ENCODE data around the gene STAU1. TPM values are rescaled to one million over a fixed set of nuclear protein-coding genes. Genes with fewer than 3 reads are reported as not detected.
"Not testable (repeated sequence)": the region's sequence is repeated elsewhere in the genome, so short reads cannot be mapped to it uniquely, and the experiment has no call there.

Gene STAU1
- total RNA-seq, 1 donor from 2014 or later, result 73.5 TPM

- no peak for TF ChIP-seq CTCF (IDR thresholded peaks at IDR 0.05)
- Histone ChIP-seq H3K4me3 (no peak overlapping the region), H3K27ac (no peak overlapping the region), H3K4me1 (peaks cover 8% of the 10 kb centered on the region), H3K27me3 (ENCODE audit: low read depth) (no peaks in the 10 kb centered on the region), H3K9me3 (no peaks in the 10 kb centered on the region), H3K36me3 (peaks cover 67% of the 10 kb centered on the region)
- ATAC-seq (no peak), DNase-seq (no peak)
- intact Hi-C loops (cut with DNase I), result no loop called here
These were observed 84.3 kb downstream of the STAU1 start for GRCh38 chr20:49103647-49104364.

GRCh38 chr20:49103019-49103418 is 85.1 kb downstream of the STAU1 start:
- H3K9me3 ChIP-seq, result no peaks in the 10 kb centered on the region
- intact Hi-C loops (cut with DNase I), result no loop called here
- peaks cover 74% of the 10 kb centered on the region for H3K36me3 ChIP-seq
- DNase-seq, result no peak
- no peak for TF ChIP-seq CTCF (IDR thresholded peaks at IDR 0.05)
- peaks cover 8% of the 10 kb centered on the region for H3K4me1 ChIP-seq
- no peak overlapping the region for H3K27ac ChIP-seq
- no peak for ATAC-seq
- no peaks in the 10 kb centered on the region for H3K27me3 ChIP-seq (ENCODE audit: low read depth)
- no peak overlapping the region for H3K4me3 ChIP-seq

- Histone ChIP-seq H3K9me3 (no peaks in the 10 kb centered on the region), H3K4me3 (no peak overlapping the region), H3K27ac (no peak overlapping the region), H3K27me3 (ENCODE audit: low read depth) (no peaks in the 10 kb centered on the region), H3K4me1 (peaks cover 8% of the 10 kb centered on the region), H3K36me3 (peaks cover 92% of the 10 kb centered on the region)
- ATAC-seq (no peak), DNase-seq (no peak)
- intact Hi-C loops (cut with DNase I), result no loop called here
- TF ChIP-seq CTCF (IDR thresholded peaks at IDR 0.05), result no peak
These were observed 87.2 kb downstream of the STAU1 start for GRCh38 chr20:49100972-49101371.

GRCh38 chr20:49100292-49100691 is 87.8 kb downstream of the STAU1 start:
- H3K27me3 ChIP-seq (ENCODE audit: low read depth); H3K9me3 ChIP-seq; H3K4me1 ChIP-seq; H3K27ac ChIP-seq; ATAC-seq; intact Hi-C loops (cut with DNase I); H3K4me3 ChIP-seq; DNase-seq: not testable (repeated sequence)
- H3K36me3 ChIP-seq, result peaks cover 93% of the 10 kb centered on the region

GRCh38 chr20:49099011-49099410 is 89.1 kb downstream of the STAU1 start:
- DNase-seq, result no peak
- intact Hi-C loops (cut with DNase I), result no loop called here
- ATAC-seq, result no peak
- no peak overlapping the region for H3K4me3 ChIP-seq
- H3K27ac ChIP-seq, result no peak overlapping the region
- H3K9me3 ChIP-seq, result no peaks in the 10 kb centered on the region
- H3K27me3 ChIP-seq (ENCODE audit: low read depth), result no peaks in the 10 kb centered on the region
- H3K36me3 ChIP-seq, result peaks cover 93% of the 10 kb centered on the region
- H3K4me1 ChIP-seq, result peaks cover 8% of the 10 kb centered on the region
- no peak for TF ChIP-seq CTCF (IDR thresholded peaks at IDR 0.05)

GRCh38 chr20:49098136-49098535 is 90.0 kb downstream of the STAU1 start:
- ATAC-seq, result no peak
- H3K9me3 ChIP-seq, result no peaks in the 10 kb centered on the region
- H3K27ac ChIP-seq, result no peak overlapping the region
- intact Hi-C loops (cut with DNase I), result no loop called here
- DNase-seq, result no peak
- peaks cover 93% of the 10 kb centered on the region for H3K36me3 ChIP-seq
- H3K4me1 ChIP-seq, result peaks cover 8% of the 10 kb centered on the region
- no peak overlapping the region for H3K4me3 ChIP-seq
- no peaks in the 10 kb centered on the region for H3K27me3 ChIP-seq (ENCODE audit: low read depth)
- no peak for TF ChIP-seq CTCF (IDR thresholded peaks at IDR 0.05)

All from lower lobe of right lung (tissue), 2 donors.